Activated T-cell treated with anti-CD3 and anti-CD28 coated beads, Interleukin-2, amount 50 U/mL, for 72 hours (primary cell): Measurements from ENCODE around the gene RAD23A. TPM values are rescaled to one million over a fixed set of nuclear protein-coding genes. Genes with fewer than 3 reads are reported as not detected.

ENCODE experiments used
- ATAC-seq, 2 donors: fragments of 150-1000 bp; cut with Tn5 transposase; replicated peaks in 1 of 2; 2 replicates each; pipeline ENCODE4 v1.10.0; 2021; ENCODE audit warnings: moderate library complexity in 2 of 2, mild to moderate bottlenecking in 1 of 2
- DNase-seq, 2 donors: peaks; one replicate each; pipeline ENCODE4 v3.0.0; 2021 to 2022; ENCODE audit warnings: mixed read lengths in 1 of 2
- H3K27ac Mint-ChIP-seq: one replicate; pipeline ENCODE4 v1.8.0; 2022; ENCODE audit warnings: mild to moderate bottlenecking, moderate library complexity, mixed read lengths
- H3K27me3 Mint-ChIP-seq: one replicate; pipeline ENCODE4 v1.8.0; 2022; ENCODE audit warnings: low read depth, mixed read lengths
- H3K36me3 Mint-ChIP-seq, 2 donors: one replicate each; pipeline ENCODE4 v1.8.0; 2022; ENCODE audit warnings: mixed read lengths in 2 of 2, mild to moderate bottlenecking in 1 of 2; ENCODE audit not compliant: insufficient read depth in 2 of 2
- H3K4me1 Mint-ChIP-seq: one replicate; pipeline ENCODE4 v1.8.0; 2022; ENCODE audit warnings: low read depth, mixed read lengths
- H3K4me3 Mint-ChIP-seq, 2 donors: one replicate each; pipeline ENCODE4 v1.8.0; 2022; ENCODE audit warnings: mild to moderate bottlenecking in 2 of 2, mixed read lengths in 2 of 2, moderate library complexity in 2 of 2
- H3K9me3 Mint-ChIP-seq, 2 donors: one replicate each; pipeline ENCODE4 v1.8.0; 2022; ENCODE audit warnings: mixed read lengths in 2 of 2
- total RNA-seq, 2 donors: library from RNA; stranded (reverse); gene quantifications; one replicate each; pipeline ENCODE4 v1.2.3, GENCODE V29; 2022

RAD23A gene
- total RNA-seq, 2 donors from 2014 or later = 159 to 189 TPM

DNA sequence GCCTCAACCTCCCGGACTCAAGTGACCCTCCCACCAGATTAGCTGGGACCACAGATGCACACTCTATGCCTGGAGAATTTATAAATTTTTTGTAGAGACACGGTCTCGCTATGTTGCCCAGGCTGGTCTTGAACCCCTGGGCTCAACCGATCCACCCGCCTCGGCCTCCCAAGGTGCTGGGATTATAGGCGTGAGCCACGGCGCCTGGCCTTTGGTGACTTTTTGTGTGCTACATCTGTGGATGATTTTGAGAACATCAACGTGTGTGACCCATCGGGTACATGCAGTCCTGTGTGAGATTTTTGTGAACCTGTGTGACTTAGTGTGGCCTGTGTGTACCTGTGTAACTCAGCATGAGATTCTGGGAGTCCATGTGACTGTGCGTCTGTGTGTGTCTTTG lies 41.1 kb downstream of the RAD23A start:
- H3K27me3 Mint-ChIP-seq = peaks cover 6% of the 10 kb centered on the region
- no peak for DNase-seq
- H3K27ac Mint-ChIP-seq = no peak overlapping the region
- H3K9me3 Mint-ChIP-seq = no peaks in the 10 kb centered on the region
- no peaks in the 10 kb centered on the region for H3K4me1 Mint-ChIP-seq
- ATAC-seq = no peak
- H3K36me3 Mint-ChIP-seq = no peaks in the 10 kb centered on the region
- H3K4me3 Mint-ChIP-seq = no peak overlapping the region

DNA sequence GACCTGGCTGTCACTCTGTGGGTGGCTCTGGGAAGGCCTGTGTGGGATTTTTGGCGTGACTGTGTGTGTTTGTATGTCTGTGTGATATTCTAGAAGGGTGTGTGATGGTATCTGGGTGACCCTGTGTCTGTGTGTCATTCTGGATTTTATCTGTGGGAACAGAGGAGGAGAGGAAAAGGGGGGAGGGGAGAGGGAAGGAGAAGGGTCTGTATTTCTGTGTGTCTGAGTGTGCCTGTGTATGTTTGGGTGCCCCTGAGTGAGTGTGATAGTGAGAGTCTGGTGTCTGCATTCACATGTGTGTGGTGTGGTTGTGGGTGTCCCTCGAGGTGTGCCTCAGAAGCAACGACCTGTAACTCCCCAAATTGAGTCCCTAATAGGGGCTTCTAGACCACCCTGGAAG lies 41.5 kb downstream of the RAD23A start:
- Mint-ChIP-seq H3K9me3 (no peaks in the 10 kb centered on the region), H3K27ac (no peak overlapping the region), H3K27me3 (peaks cover 6% of the 10 kb centered on the region), H3K4me3 (no peak overlapping the region), H3K36me3 (no peaks in the 10 kb centered on the region), H3K4me1 (no peaks in the 10 kb centered on the region)
- DNase-seq (no peak), ATAC-seq (no peak)

DNA sequence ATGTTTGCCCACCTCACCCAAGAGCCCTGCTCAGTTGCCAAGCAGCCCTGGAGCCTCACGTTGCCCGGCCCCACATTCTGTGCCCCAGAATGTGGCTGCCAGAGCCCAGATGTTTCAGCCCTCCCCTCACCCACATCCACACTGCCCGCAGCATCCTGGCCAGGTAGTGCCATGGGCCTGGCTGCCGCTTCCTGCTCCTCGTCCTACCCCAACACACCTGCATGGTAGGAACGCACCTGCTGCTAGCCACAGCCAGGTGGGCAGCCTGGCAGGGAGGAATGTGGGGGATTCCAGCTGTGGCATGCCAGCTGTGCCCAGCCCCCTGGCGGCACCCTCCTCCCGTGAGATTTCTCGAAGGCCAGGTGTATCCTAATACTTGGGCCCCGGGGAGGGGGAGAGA lies 42.1 kb downstream of the RAD23A start:
- H3K4me3 Mint-ChIP-seq = no peak overlapping the region
- ATAC-seq (no peak), DNase-seq (no peak)
- H3K9me3 Mint-ChIP-seq = no peaks in the 10 kb centered on the region
- H3K27me3 Mint-ChIP-seq = peaks cover 6% of the 10 kb centered on the region
- H3K4me1 Mint-ChIP-seq = no peaks in the 10 kb centered on the region
- H3K27ac Mint-ChIP-seq = no peak overlapping the region
- no peaks in the 10 kb centered on the region for H3K36me3 Mint-ChIP-seq

DNA sequence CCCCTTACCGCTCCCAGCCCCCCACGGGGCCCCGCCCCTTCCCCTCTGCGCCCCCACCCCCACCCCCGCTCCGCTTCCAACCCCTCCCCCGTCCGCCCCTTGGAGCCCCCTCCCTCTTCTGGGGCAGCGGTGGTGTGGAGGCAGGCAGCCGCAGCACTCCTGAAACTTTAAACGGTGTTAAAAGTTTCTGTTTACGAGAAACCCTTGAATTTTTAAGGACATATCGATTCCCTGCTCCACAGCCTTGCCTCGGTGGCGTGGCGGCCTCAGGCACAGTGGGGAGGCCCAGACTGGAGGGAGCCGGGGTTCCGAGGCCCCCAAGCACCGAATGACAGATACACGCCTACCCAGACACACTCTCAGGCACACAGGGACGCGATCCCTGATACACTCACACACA lies 44.8 kb downstream of the RAD23A start:
- Mint-ChIP-seq H3K27ac (no peak overlapping the region), H3K36me3 (peaks cover 0 to 4% of the 10 kb centered on the region in 2 donors), H3K4me1 (peaks cover 7% of the 10 kb centered on the region), H3K27me3 (peaks cover 20% of the 10 kb centered on the region), H3K4me3 (no peak overlapping the region), H3K9me3 (no peaks in the 10 kb centered on the region)
- DNase-seq = no peak
- ATAC-seq = no peak

DNA sequence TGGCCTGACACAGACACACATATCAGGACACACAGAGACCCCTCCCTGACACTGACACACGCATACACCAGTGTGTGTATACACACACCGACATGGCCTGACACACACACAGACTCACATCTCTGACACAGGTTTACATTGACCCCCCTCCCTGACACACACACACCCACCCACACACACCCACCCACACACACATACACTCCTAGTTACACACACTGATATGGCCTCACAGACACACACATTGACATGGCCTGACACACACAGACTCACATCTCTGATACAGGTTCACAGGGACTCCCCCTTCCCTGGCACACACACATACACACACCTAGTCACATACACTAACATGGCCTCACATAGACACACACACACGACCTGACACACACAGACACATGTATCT lies 45.2 kb downstream of the RAD23A start:
- no peak for DNase-seq
- Mint-ChIP-seq H3K4me1 (peaks cover 7% of the 10 kb centered on the region), H3K27ac (no peak overlapping the region), H3K27me3 (peaks cover 20% of the 10 kb centered on the region), H3K4me3 (no peak overlapping the region), H3K36me3 (peaks cover 0 to 4% of the 10 kb centered on the region in 2 donors), H3K9me3 (no peaks in the 10 kb centered on the region)
- ATAC-seq = no peak

DNA sequence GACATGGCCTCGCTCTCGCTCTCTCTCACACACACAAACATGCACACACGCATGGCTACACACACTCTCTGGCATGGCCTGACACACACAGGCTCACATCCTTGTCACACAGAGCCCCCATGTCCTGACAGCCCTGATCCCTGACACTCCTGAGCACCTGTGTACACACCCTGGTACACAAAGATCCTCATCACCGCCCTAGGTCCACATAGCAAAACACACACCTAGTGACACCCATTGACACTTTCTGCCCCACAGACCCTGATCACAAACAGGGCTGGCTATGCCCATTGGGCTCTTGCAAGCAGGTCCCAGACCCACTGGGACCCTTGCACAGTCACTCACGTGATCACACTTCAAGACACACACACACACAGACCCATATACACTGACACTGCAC lies 45.6 kb downstream of the RAD23A start:
- Mint-ChIP-seq H3K27me3 (peaks cover 20% of the 10 kb centered on the region), H3K27ac (no peak overlapping the region), H3K4me3 (no peak overlapping the region), H3K4me1 (peaks cover 7% of the 10 kb centered on the region), H3K9me3 (no peaks in the 10 kb centered on the region), H3K36me3 (peaks cover 0 to 4% of the 10 kb centered on the region in 2 donors)
- no peak for ATAC-seq
- DNase-seq = no peak

DNA sequence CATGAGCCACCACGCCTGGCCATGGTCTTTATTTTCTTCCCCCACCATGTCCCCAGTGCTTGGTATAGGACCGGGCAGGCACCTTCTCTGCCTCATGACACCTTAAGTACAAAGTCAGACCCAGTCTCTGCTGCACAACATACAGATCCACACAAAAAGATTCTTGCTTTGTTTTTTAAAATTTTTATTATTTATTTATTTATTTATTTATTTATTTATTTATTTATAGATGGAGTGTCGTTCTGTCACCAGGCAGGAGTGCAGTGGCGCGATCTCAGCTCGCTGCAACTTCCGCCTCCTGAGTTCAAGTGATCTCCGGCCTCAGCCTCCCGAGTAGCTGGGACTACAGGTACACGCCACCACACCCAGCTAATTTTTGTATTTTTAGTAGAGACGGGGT lies 47.1 kb downstream of the RAD23A start:
- Mint-ChIP-seq H3K27ac (no peak overlapping the region), H3K4me3 (no peak overlapping the region), H3K36me3 (peaks cover 0 to 4% of the 10 kb centered on the region in 2 donors), H3K9me3 (no peaks in the 10 kb centered on the region), H3K27me3 (peaks cover 14% of the 10 kb centered on the region), H3K4me1 (peaks cover 7% of the 10 kb centered on the region)
- DNase-seq (no peak), ATAC-seq (no peak)

DNA sequence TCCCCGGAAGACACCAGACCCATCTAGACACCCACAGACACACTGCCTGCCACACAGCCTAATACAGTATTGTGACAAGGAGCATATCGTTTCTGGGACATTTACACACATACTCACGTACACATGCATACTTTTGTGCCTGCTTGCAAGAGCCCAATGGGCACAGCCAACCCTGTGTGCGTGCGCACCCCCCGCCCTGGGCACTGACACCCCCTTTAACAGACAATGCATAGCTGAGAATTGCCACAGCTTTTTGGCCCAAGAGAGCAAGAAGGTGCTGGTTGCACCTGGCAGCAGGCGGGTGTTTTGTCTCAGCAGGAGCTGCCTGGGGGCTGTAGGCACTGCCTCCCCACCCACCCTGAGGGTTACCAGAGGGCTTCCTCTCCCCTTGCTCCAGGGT lies 47.9 kb downstream of the RAD23A start:
- Mint-ChIP-seq H3K27me3 (peaks cover 14% of the 10 kb centered on the region), H3K27ac (no peak overlapping the region), H3K36me3 (peaks cover 0 to 4% of the 10 kb centered on the region in 2 donors), H3K4me1 (peaks cover 7% of the 10 kb centered on the region), H3K4me3 (no peak overlapping the region), H3K9me3 (no peaks in the 10 kb centered on the region)
- ATAC-seq = no peak
- DNase-seq = no peak

DNA sequence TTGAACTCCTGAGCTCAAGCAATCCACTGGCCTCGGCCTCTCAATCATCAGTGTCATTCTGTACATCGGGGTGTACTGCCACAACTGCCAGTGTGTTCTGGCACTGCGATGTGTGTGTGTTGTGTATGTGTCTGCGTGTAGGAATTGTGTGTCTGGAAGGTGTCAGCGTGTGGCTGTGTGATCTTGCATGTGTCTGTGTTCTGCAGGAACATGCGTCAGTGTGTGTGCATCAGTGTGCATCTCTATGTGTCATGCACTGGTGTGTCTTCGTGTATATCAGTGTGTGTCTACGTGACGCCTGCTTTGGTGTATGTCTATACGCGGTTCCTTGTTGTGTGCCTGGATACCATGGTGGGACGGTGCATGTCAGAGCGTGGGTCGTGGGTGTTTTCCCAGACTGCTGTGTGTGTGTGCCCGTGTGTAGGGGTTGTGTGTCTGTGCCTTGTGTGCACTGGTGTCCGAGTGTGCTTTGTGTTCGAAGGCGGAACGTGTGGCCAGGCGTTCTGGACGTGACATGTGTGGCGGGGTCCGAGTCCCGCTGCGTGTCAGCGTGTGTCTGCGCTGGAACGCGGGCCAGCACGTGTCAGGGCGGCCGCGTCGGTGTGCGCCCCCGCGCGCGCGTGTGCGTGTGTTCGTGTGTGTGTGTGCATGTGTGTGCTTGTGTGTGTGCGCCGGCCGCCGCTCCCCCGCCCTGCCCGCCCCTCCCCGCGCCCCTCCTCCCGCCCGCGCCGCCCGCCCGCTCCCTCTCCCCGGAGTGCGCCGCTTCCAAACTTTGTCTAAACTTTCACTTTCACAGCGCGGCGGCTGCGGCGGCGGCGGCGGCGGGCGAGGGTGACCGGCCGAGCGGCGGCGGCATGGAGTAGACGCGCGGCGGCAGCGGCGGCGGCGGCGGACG lies 49.3 kb downstream of the RAD23A start, which contains the start of gene NFIX:
Gene NFIX (plus strand): TSS at position 775 of the 895 bp plus-strand sequence. CDS start 363 bp downstream, outside the sequence.
- peak within 1 kb of the TSS; percentile 5 for H3K27ac Mint-ChIP-seq
- DNase-seq = peak; percentile 69 to 73

DNA sequence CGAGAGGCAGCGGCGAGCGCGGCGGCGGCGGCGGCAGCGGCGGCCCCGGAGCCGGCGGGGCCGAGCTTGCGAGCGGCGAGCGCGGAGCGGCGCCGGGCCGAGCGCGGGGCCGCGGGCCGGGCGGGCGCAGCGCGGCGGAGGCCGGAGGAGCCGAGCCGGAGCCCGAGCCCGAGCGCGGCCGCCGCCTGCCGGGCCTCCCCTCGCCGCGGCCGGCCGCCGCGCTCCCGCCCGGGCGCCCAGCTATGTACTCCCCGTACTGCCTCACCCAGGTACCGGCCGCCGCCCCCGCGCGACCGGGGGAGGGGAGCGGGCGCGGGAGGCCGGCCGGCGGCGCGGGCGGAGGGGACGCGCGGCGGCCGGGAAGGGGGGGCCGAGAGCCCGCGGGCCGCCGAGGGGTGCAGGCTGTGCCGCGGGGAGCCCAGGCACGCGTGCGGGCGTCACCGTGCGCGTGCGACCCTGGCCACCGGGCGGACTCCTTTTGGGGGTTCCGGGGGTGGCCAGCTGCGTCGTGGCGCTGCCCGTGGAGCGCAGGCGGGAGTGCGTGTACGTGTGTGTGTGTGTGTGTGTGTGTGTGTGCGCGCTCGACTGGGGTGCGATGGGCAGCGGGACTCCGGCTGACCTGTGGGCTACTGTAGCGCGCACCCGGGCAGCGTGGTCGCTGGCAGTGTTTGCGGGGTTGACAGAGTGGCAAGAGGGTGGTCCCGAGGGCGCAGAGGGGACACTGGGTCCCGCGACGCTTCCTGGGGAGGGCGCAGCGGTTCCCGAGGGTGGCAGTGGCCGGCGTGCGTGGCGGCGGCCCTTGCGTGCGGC lies 50.1 kb downstream of the RAD23A start:
- Mint-ChIP-seq H3K27me3 (peaks cover 14% of the 10 kb centered on the region), H3K36me3 (peaks cover 0 to 4% of the 10 kb centered on the region in 2 donors), H3K4me3 (peak overlapping the region; percentile 75 to 91), H3K27ac (no peak overlapping the region), H3K9me3 (no peaks in the 10 kb centered on the region), H3K4me1 (peaks cover 7% of the 10 kb centered on the region)
- ATAC-seq (peak; percentile 44 to 45), DNase-seq (no peak)

More for the DNA sequence above, 49.3 kb downstream of the RAD23A start, which contains the start of gene NFIX:
- Mint-ChIP-seq H3K9me3 (no peaks in the 10 kb centered on the region), H3K4me1 (peaks cover 7% of the 10 kb centered on the region), H3K27me3 (peaks cover 14% of the 10 kb centered on the region), H3K4me3 (peak within 1 kb of the TSS; percentile 75 to 91), H3K36me3 (peaks cover 0 to 4% of the 10 kb centered on the region in 2 donors)
- ATAC-seq = peak; percentile 71 to 72

DNA sequence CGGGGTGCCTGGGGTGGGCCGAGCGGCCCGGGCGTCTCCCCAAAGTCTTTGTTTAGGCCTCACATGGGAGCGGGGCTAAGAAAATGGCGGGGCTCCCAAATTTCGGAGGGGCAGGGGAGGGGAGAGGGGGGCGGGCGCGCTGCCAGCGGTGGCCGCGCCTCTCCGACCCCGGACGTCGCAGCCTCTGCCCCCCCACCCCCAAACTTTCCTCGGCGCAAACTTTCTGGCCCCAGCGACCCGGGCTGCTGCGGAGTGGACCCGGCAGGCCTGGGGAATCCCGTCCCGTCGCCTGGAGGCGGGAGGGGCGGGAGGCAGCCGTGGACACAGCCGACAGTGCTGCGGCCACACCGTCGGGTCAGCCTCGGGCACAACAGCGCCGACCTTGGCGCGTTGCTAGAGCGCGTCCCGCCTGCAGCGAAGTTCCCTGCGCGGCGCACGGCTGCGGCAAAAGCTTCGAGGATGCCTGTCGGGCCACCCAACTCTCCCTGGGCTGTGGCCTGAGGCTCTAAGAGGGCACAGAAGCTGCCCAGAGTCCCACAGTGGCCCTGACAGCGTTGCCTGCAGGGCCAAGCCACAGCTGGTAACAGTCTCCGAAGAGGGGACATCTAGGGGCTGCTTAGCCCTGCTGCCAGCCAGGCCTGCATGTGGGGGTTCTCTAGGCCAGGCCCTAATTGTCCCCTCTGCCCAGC lies 50.9 kb downstream of the RAD23A start:
- Mint-ChIP-seq H3K36me3 (peaks cover 0 to 4% of the 10 kb centered on the region in 2 donors), H3K27me3 (peaks cover 14% of the 10 kb centered on the region), H3K9me3 (no peaks in the 10 kb centered on the region), H3K4me3 (peak overlapping the region; percentile 22 to 59), H3K27ac (no peak overlapping the region), H3K4me1 (peaks cover 7% of the 10 kb centered on the region)
- DNase-seq (no peak), ATAC-seq (no peak)

DNA sequence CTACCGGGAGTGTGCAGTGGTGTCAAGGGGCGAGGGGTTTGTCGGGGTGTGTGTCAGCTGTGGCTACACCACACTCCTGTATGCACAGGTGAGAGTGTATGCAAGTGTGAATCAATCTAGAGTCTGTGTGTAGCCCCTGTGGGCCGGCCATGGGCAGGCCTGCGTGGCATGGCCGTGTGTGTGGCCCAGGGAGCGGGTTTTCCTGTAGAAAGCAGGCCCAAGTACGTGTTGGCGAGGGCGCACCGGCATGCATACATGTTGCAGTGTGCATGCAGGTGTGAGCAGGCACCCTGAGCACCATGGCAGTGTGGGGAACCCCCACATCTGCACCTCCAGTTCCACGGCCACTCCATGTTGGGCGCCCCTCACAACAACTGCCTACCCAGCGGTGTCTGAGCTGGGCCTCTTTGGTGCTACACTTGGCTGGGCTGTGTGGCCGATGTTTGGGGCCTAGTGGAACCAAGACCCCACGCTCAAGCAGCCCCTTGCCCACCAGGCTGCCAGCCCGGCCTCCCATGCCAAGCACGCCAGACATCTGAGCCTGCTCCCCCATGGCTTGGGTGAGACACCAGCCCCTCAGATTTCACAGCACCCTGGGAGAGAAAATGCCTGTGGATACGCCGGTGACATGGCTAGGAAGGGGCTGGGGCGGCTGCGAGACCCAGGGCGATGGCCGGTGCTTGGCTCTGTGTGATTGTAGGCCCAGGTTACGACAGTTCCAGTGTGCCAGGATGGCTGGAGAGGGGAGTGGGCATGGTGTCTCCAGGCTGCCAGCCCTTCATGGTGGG lies 51.7 kb downstream of the RAD23A start:
- no peak for DNase-seq
- Mint-ChIP-seq H3K36me3 (peaks cover 0 to 4% of the 10 kb centered on the region in 2 donors), H3K4me1 (peaks cover 7% of the 10 kb centered on the region), H3K9me3 (no peaks in the 10 kb centered on the region), H3K27me3 (peaks cover 14% of the 10 kb centered on the region), H3K4me3 (peak overlapping the region in 1 of 2 donors; percentile 59), H3K27ac (no peak overlapping the region)
- no peak for ATAC-seq
